Omental fat pad (tissue), 4 donors: Measurements from ENCODE around the gene SSH3. TPM values are rescaled to one million over a fixed set of nuclear protein-coding genes. Genes with fewer than 3 reads are reported as not detected.

Source experiments
- ATAC-seq: fragments of 150-250 bp; one replicate; pipeline ENCODE4 v1.9.1; 2016; ENCODE audit warnings: mild to moderate bottlenecking, moderate library complexity; ENCODE audit not compliant: low FRiP score
- DNase-seq: peaks from one replicate; pipeline ENCODE4 v3.0.0-alpha.2; 2019; ENCODE audit warnings: low spot score
- CTCF ChIP-seq, 3 donors: fragments of 450-650 bp; IDR thresholded peaks; one replicate each; pipeline ENCODE4 v1.5.1; 2016 to 2017; ENCODE audit warnings: antibody characterized with exemption in 3 of 3, mild to moderate bottlenecking in 3 of 3, moderate library complexity in 2 of 3
- total RNA-seq, 4 donors: library from RNA; depleted of rRNA; stranded (reverse); fragments of >200 nt; gene quantifications; one replicate each; pipeline ENCODE4 v1.1.0, GENCODE V29; 2016

Gene SSH3
- total RNA-seq, 4 donors from 2014 or later, result 22.6 to 44.6 (median 28.3) TPM

- no peak for DNase-seq
- no peak for TF ChIP-seq CTCF (IDR thresholded peaks at IDR 0.05)
- peak; percentile 51 for ATAC-seq
These were observed 42.8 kb downstream of the SSH3 start for GRCh38 chr11:67345920-67346819.

GRCh38 chr11:67347964-67348749 lies 44.8 kb downstream of the SSH3 start:
- TF ChIP-seq CTCF (IDR thresholded peaks at IDR 0.05), result no peak
- no peak for ATAC-seq
- DNase-seq, result no peak

GRCh38 chr11:67349036-67349435 lies 45.7 kb downstream of the SSH3 start:
- DNase-seq (no peak), ATAC-seq (no peak)
- no peak for TF ChIP-seq CTCF (IDR thresholded peaks at IDR 0.05)

GRCh38 chr11:67349457-67349856 lies 46.1 kb downstream of the SSH3 start:
- ATAC-seq, result no peak
- TF ChIP-seq CTCF (IDR thresholded peaks at IDR 0.05), result no peak

GRCh38 chr11:67349928-67350465 lies 46.7 kb downstream of the SSH3 start:
- ATAC-seq (no peak), DNase-seq (no peak)
- TF ChIP-seq CTCF (IDR thresholded peaks at IDR 0.05), result no peak

More at GRCh38 chr11:67349457-67349856, 46.1 kb downstream of the SSH3 start:
- DNase-seq, result no peak

- peak in 2 of 3 donors; percentile 45 to 88 for TF ChIP-seq CTCF (IDR thresholded peaks at IDR 0.05)
- DNase-seq (no peak), ATAC-seq (no peak)
These were observed 48.1 kb downstream of the SSH3 start for GRCh38 chr11:67351275-67352005.
